Fibroblast of skin of scalp (primary cell): ENCODE data around the gene PCDHGB3.
"Not testable (repeated sequence)": the region's sequence is repeated elsewhere in the genome, so short reads cannot be mapped to it uniquely, and the experiment has no call there.

Source experiments
- DNase-seq: peaks from one replicate; pipeline ENCODE4 v3.0.0-alpha.2; 2013

The PCDHGB3 gene

GRCh38 chr5:141393267-141393666 is 23.2 kb downstream of the PCDHGB3 start:
- no peak for DNase-seq

GRCh38 chr5:141394401-141395187 is 24.6 kb downstream of the PCDHGB3 start:
- DNase-seq = not testable (repeated sequence)

- DNase-seq = peak; percentile 69
Measured at GRCh38 chr5:141397756-141398551, 27.9 kb downstream of the PCDHGB3 start, which contains the start of gene PCDHGB5. PCDHGB5 (plus strand) TSS chr5:141397947; CDS start chr5:141398128, 181 bp downstream.

GRCh38 chr5:141398608-141399007 is 28.6 kb downstream of the PCDHGB3 start:
- DNase-seq = no peak

GRCh38 chr5:141399555-141400258 is 29.7 kb downstream of the PCDHGB3 start:
- DNase-seq = no peak

GRCh38 chr5:141402553-141403243 is 32.7 kb downstream of the PCDHGB3 start, which contains the start of gene PCDHGA9:
PCDHGA9 (plus strand) TSS chr5:141402778; CDS start chr5:141402953, 175 bp downstream.
- DNase-seq = peak; percentile 37

- no peak for DNase-seq
Measured at GRCh38 chr5:141403387-141403786, 33.3 kb downstream of the PCDHGB3 start.

- DNase-seq = peak; percentile 40
Measured at GRCh38 chr5:141407790-141408505, 37.9 kb downstream of the PCDHGB3 start, which contains the start of gene PCDHGB6. PCDHGB6 (plus strand) TSS chr5:141408021; CDS start chr5:141408203, 182 bp downstream.

- no peak for DNase-seq
Measured at GRCh38 chr5:141409598-141410306, 39.7 kb downstream of the PCDHGB3 start.

- no peak for DNase-seq
Measured at GRCh38 chr5:141411575-141411974, 41.5 kb downstream of the PCDHGB3 start.

- peak; percentile 73 for DNase-seq
Measured at GRCh38 chr5:141412854-141413539, 43.0 kb downstream of the PCDHGB3 start, which contains the start of gene PCDHGA10. PCDHGA10 (plus strand) TSS chr5:141412987; CDS start chr5:141413176, 189 bp downstream.

- no peak for DNase-seq
Measured at GRCh38 chr5:141413540-141414069, 43.6 kb downstream of the PCDHGB3 start.

- DNase-seq = not testable (repeated sequence)
Measured at GRCh38 chr5:141414548-141415274, 44.7 kb downstream of the PCDHGB3 start.

GRCh38 chr5:141415275-141415618 is 45.2 kb downstream of the PCDHGB3 start:
- not testable (repeated sequence) for DNase-seq

- peak; percentile 84 for DNase-seq
Measured at GRCh38 chr5:141417494-141418172, 47.6 kb downstream of the PCDHGB3 start, which contains the start of gene PCDHGB7. PCDHGB7 (plus strand) TSS chr5:141417677; CDS start chr5:141417860, 183 bp downstream.

- no peak for DNase-seq
Measured at GRCh38 chr5:141419074-141419880, 49.2 kb downstream of the PCDHGB3 start.

GRCh38 chr5:141420855-141421488 is 50.9 kb downstream of the PCDHGB3 start, which contains the start of gene PCDHGA11:
PCDHGA11 (plus strand) TSS chr5:141421051; CDS start chr5:141421228, 177 bp downstream.
- peak; percentile 71 for DNase-seq
